GM12891 (cell line): Measurements from ENCODE around the gene CXCL16.

Experiments
- PAX5 ChIP-seq: IDR thresholded peaks from 2 replicates; pipeline ENCODE4 v1.6.1; 2011; ENCODE audit warnings: low read length, moderate library complexity, mild to moderate bottlenecking; ENCODE audit not compliant: insufficient read depth, severe bottlenecking
- POLR2A ChIP-seq: IDR thresholded peaks from 2 replicates; pipeline ENCODE4 v1.6.1; 2011; ENCODE audit warnings: low read depth, low read length, control low read depth
- POLR2AphosphoS5 ChIP-seq: IDR thresholded peaks from 2 replicates; pipeline ENCODE4 v1.6.1; 2011; ENCODE audit warnings: low read depth, low read length, control low read depth
- POU2F2 ChIP-seq: IDR thresholded peaks from 2 replicates; pipeline ENCODE4 v1.6.1; 2011; ENCODE audit warnings: low read depth, mild to moderate bottlenecking, control low read depth, low read length, moderate library complexity
- SPI1 ChIP-seq: IDR thresholded peaks from 2 replicates; pipeline ENCODE4 v1.6.1; 2011; ENCODE audit warnings: low read depth, low read length, control low read depth
- TAF1 ChIP-seq: IDR thresholded peaks from 2 replicates; pipeline ENCODE4 v1.6.1; 2011; ENCODE audit warnings: low read depth, low read length, control low read depth

DNA sequence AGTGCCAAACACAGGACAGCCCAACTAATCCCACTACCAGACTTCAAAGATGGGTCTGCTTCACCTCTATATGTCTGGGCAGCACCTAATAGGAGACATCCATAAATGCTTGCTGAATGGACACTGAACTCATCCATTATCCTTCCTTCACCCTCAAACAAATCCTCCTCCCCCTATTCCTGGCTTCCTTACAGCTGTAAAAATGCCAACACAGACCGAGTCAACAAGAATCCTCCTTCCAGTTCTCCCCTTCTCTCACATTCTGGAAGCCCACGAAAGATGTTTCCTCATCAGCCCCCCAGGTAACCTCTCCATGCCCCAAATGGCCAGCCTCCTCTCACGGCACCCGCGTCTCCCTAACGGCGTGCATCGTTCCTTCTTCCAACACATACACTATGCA lies 48.0 kb downstream of the CXCL16 start:
- TF ChIP-seq POLR2A (no peak), POLR2AphosphoS5 (no peak), SPI1 (no peak), POU2F2 (no peak), TAF1 (no peak), PAX5 (no peak)
